HG03280 (cell line): ENCODE data around the gene ZFYVE19.

ENCODE experiments used
- ATAC-seq: cut with Tn5 transposase; IDR thresholded peaks from one replicate; pipeline ENCODE4 v1.9.1; 2021; ENCODE audit warnings: mild to moderate bottlenecking, moderate library complexity; ENCODE audit not compliant: unreplicated experiment

The ZFYVE19 gene

GRCh38 chr15:40807028-40807887, at the start of gene ZFYVE19, which contains the start of gene DNAJC17:
Gene ZFYVE19 (plus strand): TSS chr15:40807089. CDS start chr15:40807590, 501 bp downstream.
Gene DNAJC17 (minus strand): TSS chr15:40807473. CDS start chr15:40807446, 27 bp downstream.
- peak; percentile 96 for ATAC-seq

DNA sequence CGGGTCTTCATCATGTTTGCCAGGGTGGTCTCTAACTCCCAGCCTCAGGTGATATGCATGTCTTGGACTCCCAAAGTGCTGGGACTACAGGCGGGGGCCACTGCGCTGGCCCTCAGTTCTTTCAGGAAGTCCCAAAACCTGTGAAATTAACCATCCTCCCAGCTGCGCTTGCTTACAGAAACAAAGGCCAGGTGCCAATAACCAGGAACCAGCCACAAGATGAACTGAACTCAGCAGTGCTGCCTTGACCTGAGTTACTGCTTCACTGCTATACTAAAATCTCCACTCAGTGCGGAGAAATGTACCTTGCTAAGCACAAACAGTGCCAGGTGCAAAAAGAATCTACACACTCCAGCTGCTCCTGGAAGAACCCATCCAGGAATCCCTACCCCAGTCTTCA, 46.9 kb upstream of the ZFYVE19 start:
- no peak for ATAC-seq

- peak; percentile 1 for ATAC-seq
Measured at GRCh38 chr15:40762919-40763800, 43.7 kb upstream of the ZFYVE19 start.

GRCh38 chr15:40763801-40764628, 42.9 kb upstream of the ZFYVE19 start, which contains the start of gene GCHFR:
Gene GCHFR (plus strand): TSS chr15:40764068. CDS start chr15:40764181, 113 bp downstream.
- peak; percentile 59 for ATAC-seq

DNA sequence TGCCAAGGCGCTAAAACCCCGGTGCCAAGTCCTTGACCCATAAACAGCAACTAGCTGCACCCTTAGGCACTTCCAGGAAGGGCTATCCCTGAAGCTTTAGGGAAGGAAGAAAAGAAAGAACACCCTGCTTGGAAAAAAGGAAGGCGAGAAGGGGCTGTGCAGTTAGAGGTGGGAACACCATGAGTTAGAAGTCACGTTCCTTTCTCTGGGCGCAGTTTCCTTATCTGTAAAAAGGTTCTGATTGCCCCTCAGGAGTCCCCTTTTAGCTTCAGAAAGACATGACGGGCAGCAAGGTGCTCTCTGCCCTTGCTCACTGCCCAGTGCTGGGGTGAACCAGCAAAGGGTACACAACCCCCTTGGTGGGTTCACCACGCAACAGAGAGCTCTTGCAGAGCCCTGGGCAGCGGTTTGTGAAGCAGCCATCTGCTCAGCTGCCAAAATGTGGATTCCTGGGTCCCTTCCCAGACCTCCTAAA, 42.2 kb upstream of the ZFYVE19 start:
- no peak for ATAC-seq

- no peak for ATAC-seq
Measured at GRCh38 chr15:40766194-40766815, 40.6 kb upstream of the ZFYVE19 start.

- no peak for ATAC-seq
Measured at GRCh38 chr15:40766906-40767837, 39.7 kb upstream of the ZFYVE19 start.

GRCh38 chr15:40767838-40768500, 38.9 kb upstream of the ZFYVE19 start:
- ATAC-seq: no peak

DNA sequence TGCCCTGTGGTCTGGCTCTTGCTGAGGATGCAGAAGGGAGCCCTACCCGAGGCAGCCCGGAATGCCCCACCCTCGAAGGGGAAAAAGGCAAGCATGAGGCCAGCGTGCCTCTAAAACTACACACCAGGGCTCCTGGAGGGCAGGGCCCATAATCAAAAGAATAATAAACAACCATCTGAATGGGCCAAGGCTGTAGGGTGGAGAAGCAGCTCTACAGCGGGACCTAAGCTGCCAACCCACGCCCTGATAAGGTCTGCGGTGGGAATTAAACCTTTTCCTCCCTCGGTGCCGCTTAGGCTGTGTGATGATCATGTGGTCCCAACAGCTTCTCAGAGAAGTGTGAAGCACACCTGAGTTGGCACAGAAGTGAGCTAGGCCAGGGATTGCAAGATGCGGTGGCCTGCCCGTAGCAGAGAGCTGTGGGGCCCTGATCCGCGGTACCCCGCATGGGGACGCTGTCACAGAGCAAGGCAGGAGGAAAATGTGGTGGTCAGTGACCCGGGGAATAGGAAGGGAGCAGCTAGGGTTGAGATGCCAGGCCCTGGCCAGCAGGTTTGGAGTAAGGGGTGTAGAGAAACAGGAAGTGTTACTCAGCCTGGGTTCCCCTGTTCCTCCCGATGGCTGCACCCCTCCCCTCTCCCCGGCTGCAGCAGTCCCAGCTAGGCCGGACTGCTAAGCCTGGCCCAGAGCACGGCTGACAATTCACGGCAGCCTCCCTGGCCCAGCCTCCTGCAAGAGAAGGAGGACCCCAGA, 38.2 kb upstream of the ZFYVE19 start:
- no peak for ATAC-seq

- no peak for ATAC-seq
Measured at GRCh38 chr15:40769274-40770146, 37.4 kb upstream of the ZFYVE19 start, which contains the start of gene C15orf62. Gene C15orf62 (plus strand): TSS chr15:40769980. CDS start chr15:40770496, 516 bp downstream.

DNA sequence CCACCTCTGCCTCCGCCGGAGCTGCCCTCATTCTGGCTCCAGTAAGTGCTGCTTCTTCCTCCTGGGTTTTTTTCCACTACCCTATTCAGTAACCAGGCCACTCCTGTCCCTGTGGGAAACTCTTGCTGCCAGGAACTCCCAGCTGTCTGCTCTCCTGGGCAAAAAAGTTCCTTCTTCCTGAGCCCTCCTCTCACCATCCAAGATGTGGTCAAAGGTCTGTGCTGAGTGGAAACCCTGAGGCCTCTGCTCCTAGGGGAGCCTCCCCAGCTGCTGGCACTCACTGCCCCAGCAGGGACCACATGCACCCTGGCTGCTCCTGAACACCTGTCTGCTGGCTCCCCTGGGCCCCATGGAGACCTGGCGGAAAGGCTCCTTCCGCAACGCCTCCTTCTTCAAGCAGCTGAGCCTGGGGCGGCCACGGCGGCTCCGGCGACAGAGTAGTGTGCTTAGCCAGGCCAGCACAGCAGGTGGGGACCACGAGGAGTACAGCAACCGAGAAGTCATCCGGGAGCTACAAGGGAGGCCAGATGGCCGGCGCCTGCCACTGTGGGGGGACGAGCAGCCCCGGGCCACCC, 36.7 kb upstream of the ZFYVE19 start:
- no peak for ATAC-seq

GRCh38 chr15:40771242-40771641, 35.6 kb upstream of the ZFYVE19 start:
- ATAC-seq: no peak

- ATAC-seq: no peak
Measured at GRCh38 chr15:40772014-40772413, 34.9 kb upstream of the ZFYVE19 start.

DNA sequence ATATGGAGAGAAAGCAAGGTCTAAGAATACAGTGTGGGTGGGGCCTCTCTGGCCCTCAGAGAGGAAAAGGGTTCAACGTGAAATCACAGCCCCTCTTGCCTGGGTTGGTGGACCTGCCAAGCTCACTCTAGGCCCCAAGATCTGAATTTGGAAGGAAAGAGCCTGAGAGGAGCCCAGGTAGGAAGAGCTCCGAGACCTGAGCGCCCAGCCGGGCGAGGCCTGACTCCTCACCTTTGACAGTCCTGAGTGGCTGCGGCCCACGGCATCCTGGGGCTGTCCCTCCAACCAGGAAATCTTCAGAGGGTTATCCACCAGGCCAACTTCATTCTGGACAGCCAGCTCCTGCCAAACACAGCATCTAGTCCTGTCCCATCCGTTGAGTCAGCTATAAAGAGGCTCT, 33.4 kb upstream of the ZFYVE19 start:
- ATAC-seq: no peak

DNA sequence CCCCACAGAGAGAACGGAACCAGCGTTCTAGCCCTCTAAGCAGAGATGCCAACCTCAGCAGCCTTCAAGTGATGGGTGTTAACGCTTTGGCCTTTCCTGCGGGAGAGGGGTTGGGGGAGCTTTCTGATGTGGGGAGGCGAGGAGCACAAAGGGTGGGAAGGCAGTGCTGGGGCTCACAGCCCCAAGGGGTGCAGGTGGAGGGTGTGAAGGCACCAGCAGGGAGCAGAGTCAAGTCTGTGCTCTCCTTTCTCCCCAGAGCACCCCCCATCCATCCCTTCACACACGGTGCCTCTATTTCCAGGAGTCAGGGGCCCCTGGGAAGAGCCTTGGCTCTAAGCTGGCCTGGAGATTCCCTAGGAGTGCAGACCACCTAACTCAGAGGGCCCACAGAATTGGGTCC, 33.0 kb upstream of the ZFYVE19 start:
- no peak for ATAC-seq

GRCh38 chr15:40775007-40775406, 31.9 kb upstream of the ZFYVE19 start:
- ATAC-seq: no peak
